ENCODE measurements around the gene ATP6V1C2. TPM values are rescaled to one million over a fixed set of nuclear protein-coding genes. Genes with fewer than 3 reads are reported as not detected.
A peak's percentile ranks its signal among the peaks of the same experiment; 100 is the strongest.

Gene ATP6V1C2
- polyA plus RNA-seq, 2 of the 4 experiments (the other 2 are of a cell fraction), result 0.08 to 0.14 TPM

DNA sequence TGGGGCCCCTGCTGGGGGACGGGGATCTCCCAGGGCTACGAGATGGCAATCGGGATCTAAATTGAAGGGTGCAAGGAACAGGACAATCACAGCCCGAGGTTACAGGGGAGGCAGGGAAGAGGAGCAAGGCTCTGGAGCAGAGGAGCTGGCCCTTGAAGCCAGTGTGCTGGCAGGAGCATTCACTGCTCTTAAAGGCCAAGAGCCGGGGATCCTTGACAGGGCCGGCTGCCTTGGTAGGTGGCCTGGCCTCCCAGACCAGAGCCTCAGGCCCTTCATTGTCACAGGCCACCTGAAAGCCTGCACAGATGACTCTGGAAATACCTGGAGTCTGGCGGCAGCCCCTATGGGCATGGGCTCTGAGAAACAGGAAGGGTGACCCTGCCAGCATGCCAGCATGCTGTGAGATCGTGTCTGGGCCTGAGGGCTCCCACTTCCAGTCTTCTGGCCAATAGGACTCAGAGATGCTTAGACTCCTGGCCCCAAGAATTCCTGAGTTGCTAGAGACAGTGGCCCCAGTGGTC, 52.5 kb downstream of the ATP6V1C2 start:
- no peak for DNase-seq (ENCODE audit: low read depth in 1 of 2, low spot score in 1 of 2)
- WGBS (ENCODE audit: missing lambda C conversion rate), result 87% methylated on average over 6 of the region's 8 CpGs
- POLR2A ChIA-PET, result no interaction called here
- Histone ChIP-seq H3K27ac (no peak overlapping the region), H3K9me3 (no peaks in the 10 kb centered on the region), H3K4me3 (no peak overlapping the region), H3K4me2 (no peak overlapping the region), H3K4me1 (no peaks in the 10 kb centered on the region)
- no peak for FAIRE-seq
- ATAC-seq, result peak in 1 of 2 experiments; percentile 4; a peak in 2 of 6 replicates
- CTCF ChIA-PET, result interaction anchor here (1.0 to 1.4 kb wide), 2 partner anchors 11 to 23 kb away, joined by 3 to 5 read pairs; no protein-coding TSS in a partner anchor
- TF ChIP-seq HOXB5 (CRISPR knock-in tag; IDR thresholded peaks at IDR 0.05) (no peak), KDM1A (IDR thresholded peaks at IDR 0.05; ENCODE audit: low read depth) (no peak), NR3C1 (IDR thresholded peaks at IDR 0.05) (no peak)
- TF ChIP-seq, protein P1, sequence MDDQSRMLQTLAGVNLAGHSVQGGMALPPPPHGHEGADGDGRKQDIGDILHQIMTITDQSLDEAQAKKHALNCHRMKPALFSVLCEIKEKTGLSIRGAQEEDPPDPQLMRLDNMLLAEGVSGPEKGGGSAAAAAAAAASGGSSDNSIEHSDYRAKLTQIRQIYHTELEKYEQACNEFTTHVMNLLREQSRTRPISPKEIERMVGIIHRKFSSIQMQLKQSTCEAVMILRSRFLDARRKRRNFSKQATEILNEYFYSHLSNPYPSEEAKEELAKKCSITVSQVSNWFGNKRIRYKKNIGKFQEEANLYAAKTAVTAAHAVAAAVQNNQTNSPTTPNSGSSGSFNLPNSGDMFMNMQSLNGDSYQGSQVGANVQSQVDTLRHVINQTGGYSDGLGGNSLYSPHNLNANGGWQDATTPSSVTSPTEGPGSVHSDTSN (IDR thresholded peaks at IDR 0.05), result no peak
- TF ChIP-seq, protein P2, sequence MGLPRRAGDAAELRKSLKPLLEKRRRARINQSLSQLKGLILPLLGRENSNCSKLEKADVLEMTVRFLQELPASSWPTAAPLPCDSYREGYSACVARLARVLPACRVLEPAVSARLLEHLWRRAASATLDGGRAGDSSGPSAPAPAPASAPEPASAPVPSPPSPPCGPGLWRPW (IDR thresholded peaks at IDR 0.05), result no peak

DNA sequence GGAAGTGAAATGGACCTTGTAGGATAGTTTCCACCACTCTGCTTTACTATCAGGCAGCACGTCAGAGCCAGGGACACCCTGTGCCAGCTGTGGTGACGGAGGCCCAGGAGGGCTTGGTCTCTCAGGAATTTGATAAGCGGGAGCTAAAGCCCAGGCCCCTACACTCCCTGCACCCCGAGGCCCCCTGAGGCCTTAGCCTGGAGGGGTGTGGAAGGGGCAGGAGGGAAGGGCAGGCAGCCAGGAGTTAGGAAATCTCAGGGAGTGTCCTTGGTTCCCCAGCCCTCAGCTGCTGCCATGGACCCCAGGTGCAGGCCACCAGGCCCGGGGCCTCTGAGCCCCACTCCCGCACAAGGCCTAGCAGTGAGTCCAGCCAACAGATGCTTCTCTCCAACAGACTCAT, 53.0 kb downstream of the ATP6V1C2 start:
- 90% methylated on average over 6 of the region's 6 CpGs for WGBS (ENCODE audit: missing lambda C conversion rate)
- no peaks in the 10 kb centered on the region for H3K4me1 ChIP-seq
- no peak overlapping the region for H3K27ac ChIP-seq
- no peaks in the 10 kb centered on the region for H3K9me3 ChIP-seq
- ChIA-PET POLR2A (no interaction called here), CTCF (interaction anchor here (1.0 to 1.4 kb wide), 2 partner anchors 11 to 24 kb away, joined by 3 to 5 read pairs; no protein-coding TSS in a partner anchor)
- no peak for FAIRE-seq
- TF ChIP-seq ZFP36 (IDR thresholded peaks at IDR 0.05; ENCODE audit: borderline replicate concordance, partially characterized antibody), result no peak
- TF ChIP-seq, protein P3, sequence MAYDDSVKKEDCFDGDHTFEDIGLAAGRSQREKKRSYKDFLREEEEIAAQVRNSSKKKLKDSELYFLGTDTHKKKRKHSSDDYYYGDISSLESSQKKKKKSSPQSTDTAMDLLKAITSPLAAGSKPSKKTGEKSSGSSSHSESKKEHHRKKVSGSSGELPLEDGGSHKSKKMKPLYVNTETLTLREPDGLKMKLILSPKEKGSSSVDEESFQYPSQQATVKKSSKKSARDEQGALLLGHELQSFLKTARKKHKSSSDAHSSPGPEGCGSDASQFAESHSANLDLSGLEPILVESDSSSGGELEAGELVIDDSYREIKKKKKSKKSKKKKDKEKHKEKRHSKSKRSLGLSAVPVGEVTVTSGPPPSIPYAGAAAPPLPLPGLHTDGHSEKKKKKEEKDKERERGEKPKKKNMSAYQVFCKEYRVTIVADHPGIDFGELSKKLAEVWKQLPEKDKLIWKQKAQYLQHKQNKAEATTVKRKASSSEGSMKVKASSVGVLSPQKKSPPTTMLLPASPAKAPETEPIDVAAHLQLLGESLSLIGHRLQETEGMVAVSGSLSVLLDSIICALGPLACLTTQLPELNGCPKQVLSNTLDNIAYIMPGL (CRISPR knock-in tag; IDR thresholded peaks at IDR 0.05; ENCODE audit: borderline replicate concordance), result no peak
- TF ChIP-seq, protein P4, sequence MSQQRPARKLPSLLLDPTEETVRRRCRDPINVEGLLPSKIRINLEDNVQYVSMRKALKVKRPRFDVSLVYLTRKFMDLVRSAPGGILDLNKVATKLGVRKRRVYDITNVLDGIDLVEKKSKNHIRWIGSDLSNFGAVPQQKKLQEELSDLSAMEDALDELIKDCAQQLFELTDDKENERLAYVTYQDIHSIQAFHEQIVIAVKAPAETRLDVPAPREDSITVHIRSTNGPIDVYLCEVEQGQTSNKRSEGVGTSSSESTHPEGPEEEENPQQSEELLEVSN (IDR thresholded peaks at IDR 0.05; ENCODE audit: borderline replicate concordance, low read depth), result no peak
- no peak for TF ChIP-seq JUN (IDR thresholded peaks at IDR 0.05)
- no peak for TF ChIP-seq RARB (CRISPR knock-in tag; IDR thresholded peaks at IDR 0.05)
- no peak for TF ChIP-seq POLR2AphosphoS2 (conservative IDR thresholded peaks at IDR 0.05; ENCODE audit: low read length)
- no peak for TF ChIP-seq BHLHE40 (IDR thresholded peaks at IDR 0.05; ENCODE audit: low read depth, low read length)
- TF ChIP-seq, protein P5, sequence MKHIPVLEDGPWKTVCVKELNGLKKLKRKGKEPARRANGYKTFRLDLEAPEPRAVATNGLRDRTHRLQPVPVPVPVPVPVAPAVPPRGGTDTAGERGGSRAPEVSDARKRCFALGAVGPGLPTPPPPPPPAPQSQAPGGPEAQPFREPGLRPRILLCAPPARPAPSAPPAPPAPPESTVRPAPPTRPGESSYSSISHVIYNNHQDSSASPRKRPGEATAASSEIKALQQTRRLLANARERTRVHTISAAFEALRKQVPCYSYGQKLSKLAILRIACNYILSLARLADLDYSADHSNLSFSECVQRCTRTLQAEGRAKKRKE (CRISPR knock-in tag; IDR thresholded peaks at IDR 0.05; ENCODE audit: low read depth), result no peak
- TF ChIP-seq RCOR1 (IDR thresholded peaks at IDR 0.05; ENCODE audit: low read depth, low read length), result no peak
- no peak for TF ChIP-seq TFCP2L1 (CRISPR knock-in tag; IDR thresholded peaks at IDR 0.05)
- no peak for TF ChIP-seq EHF (CRISPR knock-in tag; IDR thresholded peaks at IDR 0.05)
- TF ChIP-seq CHD2 (IDR thresholded peaks at IDR 0.05; ENCODE audit: low read length, partially characterized antibody), result no peak
- TF ChIP-seq NPAS2 (CRISPR knock-in tag; IDR thresholded peaks at IDR 0.05; ENCODE audit: borderline replicate concordance), result no peak
- no peak for TF ChIP-seq RFX5 (IDR thresholded peaks at IDR 0.05)
- no peak for TF ChIP-seq JUNB (IDR thresholded peaks at IDR 0.05)
- no peak for TF ChIP-seq RAD21 (conservative IDR thresholded peaks at IDR 0.05 in 1 of 2, IDR thresholded peaks at IDR 0.05 in 1 of 2)
- TF ChIP-seq, protein P2 (IDR thresholded peaks at IDR 0.05), result no peak
- TF ChIP-seq HEYL (CRISPR knock-in tag; IDR thresholded peaks at IDR 0.05), result no peak
- TF ChIP-seq HOXA7 (CRISPR knock-in tag; IDR thresholded peaks at IDR 0.05), result no peak
- TF ChIP-seq, protein P6, sequence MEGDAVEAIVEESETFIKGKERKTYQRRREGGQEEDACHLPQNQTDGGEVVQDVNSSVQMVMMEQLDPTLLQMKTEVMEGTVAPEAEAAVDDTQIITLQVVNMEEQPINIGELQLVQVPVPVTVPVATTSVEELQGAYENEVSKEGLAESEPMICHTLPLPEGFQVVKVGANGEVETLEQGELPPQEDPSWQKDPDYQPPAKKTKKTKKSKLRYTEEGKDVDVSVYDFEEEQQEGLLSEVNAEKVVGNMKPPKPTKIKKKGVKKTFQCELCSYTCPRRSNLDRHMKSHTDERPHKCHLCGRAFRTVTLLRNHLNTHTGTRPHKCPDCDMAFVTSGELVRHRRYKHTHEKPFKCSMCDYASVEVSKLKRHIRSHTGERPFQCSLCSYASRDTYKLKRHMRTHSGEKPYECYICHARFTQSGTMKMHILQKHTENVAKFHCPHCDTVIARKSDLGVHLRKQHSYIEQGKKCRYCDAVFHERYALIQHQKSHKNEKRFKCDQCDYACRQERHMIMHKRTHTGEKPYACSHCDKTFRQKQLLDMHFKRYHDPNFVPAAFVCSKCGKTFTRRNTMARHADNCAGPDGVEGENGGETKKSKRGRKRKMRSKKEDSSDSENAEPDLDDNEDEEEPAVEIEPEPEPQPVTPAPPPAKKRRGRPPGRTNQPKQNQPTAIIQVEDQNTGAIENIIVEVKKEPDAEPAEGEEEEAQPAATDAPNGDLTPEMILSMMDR (IDR thresholded peaks at IDR 0.05), result no peak
- no peak for DNase-seq (ENCODE audit: low read depth in 1 of 2, low spot score in 1 of 2)
- H3K4me3 ChIP-seq, result no peak overlapping the region
- no peak for ATAC-seq
- H3K4me2 ChIP-seq, result no peak overlapping the region
